Keratinocyte (primary cell): Measurements from ENCODE around the gene IL17RC.

Source experiments
- CTCF ChIP-seq, 3 experiments: IDR thresholded peaks in 1 of 3; conservative IDR thresholded peaks in 1 of 3; optimal IDR thresholded peaks in 1 of 3; 2 replicates in 2 of 3; 3 replicates in 1 of 3; pipeline versions ENCODE3 to v1.5.1; 2011; ENCODE audit warnings: low read length in 3 of 3, mild to moderate bottlenecking in 3 of 3, moderate library complexity in 2 of 3, control low read depth in 1 of 3, inconsistent platforms in 1 of 3; ENCODE audit not compliant: insufficient read depth in 2 of 3; ENCODE audit errors: extremely low read depth in 1 of 3
- EZH2 ChIP-seq: IDR thresholded peaks from one replicate; pipeline ENCODE4 v1.6.1; 2012; ENCODE audit warnings: inconsistent platforms, mild to moderate bottlenecking, low read length, moderate library complexity

- no peak for TF ChIP-seq CTCF (optimal IDR thresholded peaks at IDR 0.05 in 1 of 3, IDR thresholded peaks at IDR 0.05 in 1 of 3, conservative IDR thresholded peaks at IDR 0.05 in 1 of 3; ENCODE audit: extremely low read depth in 1 of 3, insufficient read depth in 2 of 3, low read length in 3 of 3)
- TF ChIP-seq EZH2 = no peak
These were observed 29.4 kb upstream of the IL17RC start for GRCh38 chr3:9887480-9887879.
